ENCODE results near the gene ADGRL1.
A peak's percentile ranks its signal among the peaks of the same experiment; 100 is the strongest.

Gene ADGRL1

DNA sequence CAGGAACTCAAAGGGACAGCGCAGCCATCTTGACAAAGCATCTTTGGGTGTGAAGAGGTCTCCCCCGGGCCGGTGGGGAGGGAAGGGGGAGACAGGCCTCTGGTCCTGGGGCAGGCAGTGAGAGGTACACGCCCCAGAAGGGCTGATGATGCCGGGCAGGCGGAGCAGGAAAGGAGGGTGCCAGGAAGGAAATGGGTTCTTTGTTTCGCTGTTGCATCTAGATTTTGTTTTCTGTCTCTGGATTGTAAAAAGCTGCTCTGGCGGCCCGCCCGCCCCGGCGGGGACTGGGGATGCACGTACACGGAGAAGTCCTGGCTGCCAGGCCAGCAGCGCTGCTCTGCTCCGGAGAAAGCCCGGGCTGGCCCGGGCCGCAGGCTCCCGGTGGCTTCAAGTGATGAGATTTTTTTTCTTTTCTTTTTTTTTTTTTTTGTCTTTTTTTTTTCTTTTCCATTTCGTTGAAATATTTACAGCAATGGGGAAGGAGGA lies 56.4 kb downstream of the ADGRL1 start:
- peaks cover 29% of the 10 kb centered on the region for H3K36me3 ChIP-seq (ENCODE audit: insufficient read depth, low read length)
- H3K27ac ChIP-seq (ENCODE audit: low read length): no peak overlapping the region
- H3K9ac ChIP-seq (ENCODE audit: low read depth, low read length): no peak overlapping the region

DNA sequence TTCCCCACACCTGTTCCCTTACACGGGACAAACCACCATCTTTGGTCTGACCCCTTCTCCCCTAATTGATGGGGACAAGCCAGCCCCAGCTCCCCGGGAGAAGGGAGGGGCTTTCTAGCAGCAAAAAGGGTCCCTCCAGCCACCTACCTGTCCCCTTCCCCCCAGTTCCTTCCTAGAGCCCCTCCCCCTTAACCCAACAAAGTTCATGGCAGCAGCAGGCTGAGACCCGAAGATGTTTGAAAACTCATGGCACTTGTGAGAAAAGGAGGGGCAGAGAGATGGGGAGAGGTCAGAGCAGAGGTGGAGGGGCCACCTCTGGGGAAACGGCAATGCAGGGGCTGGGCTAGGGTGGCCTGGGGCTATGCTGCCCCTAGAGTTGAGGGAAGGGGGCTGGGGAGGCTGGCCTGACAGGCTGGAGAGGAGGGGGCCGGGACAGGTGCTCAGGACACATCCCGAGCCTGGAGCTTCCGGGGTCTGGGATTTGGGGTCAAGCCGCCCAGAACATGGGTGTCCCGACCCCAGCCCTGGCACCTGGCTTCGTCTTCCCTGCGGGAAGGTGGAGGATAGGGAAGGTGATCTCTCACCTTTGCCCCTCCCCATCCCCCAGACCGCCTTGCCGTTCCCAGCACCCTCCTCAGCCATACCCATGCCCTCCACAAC lies 57.1 kb downstream of the ADGRL1 start:
- Histone ChIP-seq H3K4me3 (ENCODE audit: low read depth in 1 of 2, low read length in 2 of 2) (no peak overlapping the region), H3K4me2 (ENCODE audit: insufficient read depth, low read length) (no peak overlapping the region), H3K36me3 (ENCODE audit: insufficient read depth, low read length) (peaks cover 24% of the 10 kb centered on the region), H3K27me3 (ENCODE audit: insufficient read depth, low read length, poor library complexity) (no peaks in the 10 kb centered on the region), H3K9me3 (ENCODE audit: insufficient read depth, low read length, severe bottlenecking) (no peaks in the 10 kb centered on the region), H3K27ac (ENCODE audit: low read length) (no peak overlapping the region), H4K20me1 (ENCODE audit: insufficient read depth, low read length) (peaks cover 50% of the 10 kb centered on the region), H3K79me2 (ENCODE audit: insufficient read depth, low read length) (peaks cover 55% of the 10 kb centered on the region), H3K9ac (ENCODE audit: low read depth, low read length) (no peak overlapping the region), H3K4me1 (ENCODE audit: insufficient read depth, low read length) (no peaks in the 10 kb centered on the region), H2AFZ (ENCODE audit: low read depth, low read length) (no peak overlapping the region)
- TF ChIP-seq EZH2 (IDR thresholded peaks at IDR 0.05; ENCODE audit: borderline replicate concordance, low read depth, low read length, severe bottlenecking): no peak
- TF ChIP-seq, protein P1, sequence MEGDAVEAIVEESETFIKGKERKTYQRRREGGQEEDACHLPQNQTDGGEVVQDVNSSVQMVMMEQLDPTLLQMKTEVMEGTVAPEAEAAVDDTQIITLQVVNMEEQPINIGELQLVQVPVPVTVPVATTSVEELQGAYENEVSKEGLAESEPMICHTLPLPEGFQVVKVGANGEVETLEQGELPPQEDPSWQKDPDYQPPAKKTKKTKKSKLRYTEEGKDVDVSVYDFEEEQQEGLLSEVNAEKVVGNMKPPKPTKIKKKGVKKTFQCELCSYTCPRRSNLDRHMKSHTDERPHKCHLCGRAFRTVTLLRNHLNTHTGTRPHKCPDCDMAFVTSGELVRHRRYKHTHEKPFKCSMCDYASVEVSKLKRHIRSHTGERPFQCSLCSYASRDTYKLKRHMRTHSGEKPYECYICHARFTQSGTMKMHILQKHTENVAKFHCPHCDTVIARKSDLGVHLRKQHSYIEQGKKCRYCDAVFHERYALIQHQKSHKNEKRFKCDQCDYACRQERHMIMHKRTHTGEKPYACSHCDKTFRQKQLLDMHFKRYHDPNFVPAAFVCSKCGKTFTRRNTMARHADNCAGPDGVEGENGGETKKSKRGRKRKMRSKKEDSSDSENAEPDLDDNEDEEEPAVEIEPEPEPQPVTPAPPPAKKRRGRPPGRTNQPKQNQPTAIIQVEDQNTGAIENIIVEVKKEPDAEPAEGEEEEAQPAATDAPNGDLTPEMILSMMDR (IDR thresholded peaks at IDR 0.05; ENCODE audit: borderline replicate concordance, extremely low read depth, low read length, poor library complexity, severe bottlenecking): no peak
- ATAC-seq (ENCODE audit: insufficient read depth, low read depth) (no peak), DNase-seq (no peak)

More for the DNA sequence above, 56.4 kb downstream of the ADGRL1 start:
- H3K4me3 ChIP-seq (ENCODE audit: low read depth in 1 of 2, low read length in 2 of 2): no peak overlapping the region
- H3K79me2 ChIP-seq (ENCODE audit: insufficient read depth, low read length): peaks cover 55% of the 10 kb centered on the region
- no peak overlapping the region for H3K4me2 ChIP-seq (ENCODE audit: insufficient read depth, low read length)
- DNase-seq (peak; percentile 31), ATAC-seq (ENCODE audit: insufficient read depth, low read depth) (peak; percentile 62)
- no peaks in the 10 kb centered on the region for H3K4me1 ChIP-seq (ENCODE audit: insufficient read depth, low read length)
- TF ChIP-seq, protein P1 (IDR thresholded peaks at IDR 0.05; ENCODE audit: borderline replicate concordance, extremely low read depth, low read length, poor library complexity, severe bottlenecking): no peak
- no peak for TF ChIP-seq EZH2 (IDR thresholded peaks at IDR 0.05; ENCODE audit: borderline replicate concordance, low read depth, low read length, severe bottlenecking)
- H4K20me1 ChIP-seq (ENCODE audit: insufficient read depth, low read length): peaks cover 53% of the 10 kb centered on the region
- no peaks in the 10 kb centered on the region for H3K9me3 ChIP-seq (ENCODE audit: insufficient read depth, low read length, severe bottlenecking)
- H3K27me3 ChIP-seq (ENCODE audit: insufficient read depth, low read length, poor library complexity): no peaks in the 10 kb centered on the region
- H2AFZ ChIP-seq (ENCODE audit: low read depth, low read length): no peak overlapping the region

DNA sequence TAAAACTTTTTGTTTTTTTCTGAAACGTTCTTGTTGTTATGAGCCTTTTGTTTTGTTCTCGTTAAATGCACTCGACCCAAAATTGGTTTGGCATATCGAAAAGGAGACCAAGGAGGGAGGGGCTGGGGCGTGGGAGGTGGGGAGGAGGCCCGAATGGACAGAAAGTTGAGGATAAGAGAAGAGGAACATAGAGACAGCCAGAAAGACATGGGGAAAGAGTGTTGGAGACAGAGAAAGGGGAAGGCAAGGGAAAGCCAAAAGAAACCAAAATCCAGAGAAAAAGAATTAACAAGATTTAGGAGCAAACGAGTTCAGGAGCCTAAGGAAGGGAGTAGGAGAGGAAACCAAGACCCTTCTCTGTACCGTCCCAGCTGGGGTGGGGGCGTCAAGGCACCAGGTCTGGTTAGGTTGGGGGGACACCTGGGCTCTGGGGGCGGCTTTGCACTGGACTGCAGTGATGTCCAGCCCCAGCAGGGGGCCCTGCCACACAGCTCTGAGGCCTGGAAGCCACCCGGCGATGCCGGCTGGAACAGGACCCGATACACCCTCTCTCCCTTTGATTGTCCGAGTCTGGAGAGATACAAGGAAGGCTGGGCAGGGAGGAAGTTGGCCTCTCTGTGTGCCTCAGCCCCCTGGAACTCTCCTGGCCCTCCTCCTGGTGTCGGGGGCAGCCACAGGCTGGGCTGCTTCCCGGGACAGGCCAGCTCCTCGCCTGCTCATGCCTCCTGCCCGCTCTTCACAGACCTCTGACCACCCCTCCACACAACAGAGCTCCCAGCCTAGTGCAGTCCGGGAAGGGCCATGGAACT lies 58.0 kb downstream of the ADGRL1 start:
- Histone ChIP-seq H3K4me3 (ENCODE audit: low read depth in 1 of 2, low read length in 2 of 2) (no peak overlapping the region), H3K4me1 (ENCODE audit: insufficient read depth, low read length) (no peaks in the 10 kb centered on the region), H4K20me1 (ENCODE audit: insufficient read depth, low read length) (peaks cover 49% of the 10 kb centered on the region), H3K4me2 (ENCODE audit: insufficient read depth, low read length) (no peak overlapping the region), H3K36me3 (ENCODE audit: insufficient read depth, low read length) (peaks cover 21% of the 10 kb centered on the region), H3K9ac (ENCODE audit: low read depth, low read length) (no peak overlapping the region), H3K27me3 (ENCODE audit: insufficient read depth, low read length, poor library complexity) (no peaks in the 10 kb centered on the region), H3K27ac (ENCODE audit: low read length) (no peak overlapping the region), H3K79me2 (ENCODE audit: insufficient read depth, low read length) (peaks cover 57% of the 10 kb centered on the region), H3K9me3 (ENCODE audit: insufficient read depth, low read length, severe bottlenecking) (no peaks in the 10 kb centered on the region), H2AFZ (ENCODE audit: low read depth, low read length) (no peak overlapping the region)
- DNase-seq (no peak), ATAC-seq (ENCODE audit: insufficient read depth, low read depth) (peak; percentile 45; the same call in 1 of the 3 replicates)
- TF ChIP-seq EZH2 (IDR thresholded peaks at IDR 0.05; ENCODE audit: borderline replicate concordance, low read depth, low read length, severe bottlenecking): no peak
- TF ChIP-seq, protein P1 (IDR thresholded peaks at IDR 0.05; ENCODE audit: borderline replicate concordance, extremely low read depth, low read length, poor library complexity, severe bottlenecking): peak; percentile 47

Data from DND-41 (cell line).